Fibroblast of skin of left biceps (primary cell): ENCODE data around the gene TRPM1.

ENCODE experiments used
- DNase-seq, 2 experiments: peaks; one replicate each; pipeline ENCODE4 v3.0.0-alpha.2; 2013; ENCODE audit warnings: low read depth in 2 of 2

The TRPM1 gene

DNA sequence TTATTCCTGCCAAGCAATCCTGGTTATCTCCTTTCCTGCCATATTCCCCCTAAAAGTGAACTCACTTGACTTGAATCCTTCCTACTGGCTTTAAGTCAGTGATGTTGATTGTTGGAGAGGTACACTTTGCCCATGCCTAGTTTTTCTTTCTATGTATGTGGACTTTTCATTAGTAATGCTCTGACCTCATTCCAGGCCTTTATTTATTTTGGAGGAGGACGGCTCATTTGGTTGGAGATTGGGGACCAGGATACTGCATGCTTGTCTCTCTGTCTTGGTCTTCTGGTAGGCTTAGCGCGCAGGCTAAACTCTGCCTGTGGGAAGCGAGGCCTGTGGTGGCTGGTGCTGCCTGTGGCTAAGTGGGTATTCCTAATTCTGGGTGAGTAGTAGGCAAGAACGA, 81.0 kb downstream of the TRPM1 start:
- DNase-seq, result no peak

DNA sequence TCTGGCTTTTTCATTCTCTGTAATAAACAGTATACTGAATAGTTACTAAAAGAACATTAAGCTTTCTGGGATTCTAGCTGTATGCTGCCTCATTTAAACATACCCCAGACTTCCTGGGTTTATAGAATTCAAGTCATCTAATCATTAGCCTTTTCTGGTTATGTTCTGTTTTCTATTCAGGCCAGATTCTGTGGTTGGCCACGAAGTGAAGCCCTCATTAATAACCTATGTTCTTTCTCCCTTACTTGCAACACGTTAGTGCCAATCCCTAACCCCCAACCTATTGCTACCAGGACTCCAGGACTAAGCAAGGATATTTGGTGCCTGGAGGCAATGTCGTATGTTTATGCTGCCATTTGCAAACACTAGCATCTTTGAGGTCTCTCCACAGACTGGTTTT, 81.5 kb downstream of the TRPM1 start:
- no peak for DNase-seq

DNA sequence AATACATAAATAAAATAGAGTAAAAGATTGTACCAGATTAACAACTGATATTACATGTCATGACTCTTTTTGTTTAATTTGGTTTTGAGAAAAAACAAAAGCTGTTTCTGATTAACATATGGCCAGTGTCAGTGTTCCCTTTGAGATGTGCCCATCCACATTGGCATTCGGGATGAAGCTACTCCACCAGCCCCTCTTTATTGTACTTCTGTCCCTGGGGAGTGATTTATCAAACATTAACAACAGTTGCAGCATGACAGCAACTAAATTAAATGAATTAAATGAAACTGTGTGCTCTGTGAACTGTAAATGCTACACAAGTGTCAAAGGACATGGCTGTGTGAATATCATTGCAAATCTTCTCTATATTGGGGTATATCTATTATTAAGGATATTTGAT, 84.2 kb downstream of the TRPM1 start:
- no peak for DNase-seq

DNA sequence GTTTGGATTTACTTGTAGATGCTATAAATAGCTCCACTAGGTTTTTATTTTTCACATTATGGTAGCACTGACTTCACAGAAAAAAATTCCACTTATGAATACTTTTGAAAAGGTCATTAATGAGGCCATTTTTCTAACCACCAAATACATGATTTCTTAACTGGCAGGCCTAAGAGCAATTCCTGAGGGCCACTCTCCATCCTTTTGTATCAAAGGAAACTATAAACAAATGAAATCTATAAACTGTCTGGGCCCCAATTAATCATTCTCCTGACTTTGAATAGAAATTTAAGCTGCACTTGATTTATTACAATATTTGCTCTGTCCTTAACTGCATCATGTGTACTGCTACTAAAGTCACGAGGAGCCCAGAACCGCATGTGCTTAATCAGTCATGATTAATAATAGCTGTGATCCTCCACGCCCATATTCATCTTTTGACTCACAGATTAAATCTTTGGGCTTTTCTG, 85.0 kb downstream of the TRPM1 start:
- peak; percentile 73 to 81 for DNase-seq

DNA sequence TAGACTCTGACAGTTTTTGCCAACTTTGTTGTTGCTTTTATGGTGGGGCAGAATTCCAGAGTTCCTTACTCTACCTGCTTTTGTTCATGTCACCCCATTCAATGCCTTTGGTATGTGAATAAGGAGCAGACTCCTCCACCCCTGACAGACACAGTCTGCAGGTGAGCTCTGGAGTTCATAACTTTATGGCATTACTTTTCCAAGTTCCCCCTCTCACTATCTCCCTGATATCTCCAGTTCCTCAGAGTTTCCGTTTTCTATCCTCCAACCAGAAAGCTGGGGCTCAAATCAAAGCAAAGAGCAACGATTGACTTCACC, 87.0 kb downstream of the TRPM1 start:
- no peak for DNase-seq

DNA sequence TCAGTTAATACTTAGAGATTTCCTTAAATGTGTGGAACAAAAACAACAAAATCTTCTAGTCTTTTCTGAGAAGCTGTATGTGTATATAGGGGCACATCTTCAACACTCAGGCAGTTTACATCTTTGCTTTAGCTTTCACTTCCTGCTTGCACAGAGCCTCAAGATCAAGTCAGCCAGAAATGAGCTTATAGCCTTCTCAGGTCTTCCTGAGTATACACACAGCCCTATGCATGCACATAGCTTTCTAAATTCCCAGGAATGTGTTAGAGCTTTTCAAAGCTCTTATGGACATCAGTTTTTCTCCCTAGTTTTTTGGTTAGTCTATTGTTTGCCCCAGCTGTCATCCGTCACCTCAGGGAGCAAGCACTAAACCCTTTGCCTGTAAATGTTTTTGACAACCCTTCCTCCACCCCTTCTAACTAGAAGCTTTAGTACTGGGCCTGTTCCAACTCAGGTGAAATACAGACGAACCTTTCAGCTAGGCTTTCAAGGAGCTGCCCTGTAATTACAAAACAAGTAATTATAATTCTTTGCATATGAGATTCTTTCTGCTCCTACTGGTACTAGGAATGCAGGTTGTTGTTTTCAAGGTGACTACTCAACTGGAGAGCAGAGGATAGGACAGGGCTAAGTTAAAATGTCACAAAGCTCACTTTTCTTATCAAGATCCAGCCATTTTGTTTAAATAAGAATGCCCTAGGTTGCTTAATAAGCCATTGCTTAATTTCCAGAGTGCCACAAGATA, 87.5 kb downstream of the TRPM1 start:
- no peak for DNase-seq

DNA sequence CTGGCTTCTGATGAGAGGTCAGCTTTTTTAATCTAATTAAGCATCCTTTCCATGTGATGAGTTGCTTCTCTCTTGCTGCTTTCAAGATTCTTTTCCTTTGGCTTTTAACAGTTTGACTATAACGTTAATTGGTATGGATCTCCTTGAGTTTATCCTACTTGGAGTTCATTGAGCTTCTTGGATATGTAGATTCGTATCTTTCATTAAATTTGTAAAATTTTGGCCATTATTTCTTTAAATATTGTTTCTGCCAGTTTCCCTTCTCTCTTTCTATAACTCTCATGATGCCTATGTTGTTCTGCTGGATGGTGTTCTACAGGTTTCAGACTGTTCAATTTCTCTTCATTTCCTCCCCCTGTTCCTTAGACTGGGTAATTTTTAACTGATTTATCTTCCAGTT, 89.1 kb downstream of the TRPM1 start:
- no peak for DNase-seq

DNA sequence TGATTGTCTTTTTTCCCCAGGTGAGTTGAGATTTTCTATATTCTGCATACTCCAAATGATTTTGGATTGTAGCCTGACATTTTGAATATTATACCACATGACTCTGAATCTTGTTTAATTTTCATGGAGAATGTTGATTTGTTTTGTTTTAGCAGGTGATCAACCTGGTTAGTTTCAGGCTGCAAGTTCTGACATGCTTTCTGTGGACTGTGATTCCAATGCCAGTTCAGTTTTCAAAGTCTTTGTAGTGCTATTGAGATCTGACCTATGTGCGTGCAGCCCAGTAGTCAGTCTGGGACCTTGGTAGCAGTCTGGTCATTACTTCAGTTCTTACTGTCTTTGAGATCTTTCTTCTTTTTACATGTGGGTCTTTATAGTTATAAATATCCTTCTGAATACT, 91.5 kb downstream of the TRPM1 start:
- no peak for DNase-seq

DNA sequence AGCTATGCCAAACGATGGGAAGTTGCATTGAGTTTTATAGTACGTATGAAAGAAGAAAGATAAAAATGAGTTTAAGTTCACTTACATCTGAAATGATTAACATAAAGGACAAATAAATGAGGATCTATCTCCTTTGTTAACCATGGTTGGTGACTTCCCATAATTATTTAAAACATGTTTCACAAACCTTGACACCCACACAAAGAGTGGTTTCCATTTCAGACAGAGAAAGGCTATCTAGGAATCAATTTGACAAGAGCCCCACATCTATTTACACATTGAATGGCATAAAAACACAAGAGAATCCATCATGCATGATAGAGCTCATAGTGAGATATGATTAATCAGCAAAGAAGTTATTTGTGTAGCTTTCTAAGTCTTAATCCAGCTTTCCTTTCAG, 95.9 kb downstream of the TRPM1 start:
- no peak for DNase-seq

DNA sequence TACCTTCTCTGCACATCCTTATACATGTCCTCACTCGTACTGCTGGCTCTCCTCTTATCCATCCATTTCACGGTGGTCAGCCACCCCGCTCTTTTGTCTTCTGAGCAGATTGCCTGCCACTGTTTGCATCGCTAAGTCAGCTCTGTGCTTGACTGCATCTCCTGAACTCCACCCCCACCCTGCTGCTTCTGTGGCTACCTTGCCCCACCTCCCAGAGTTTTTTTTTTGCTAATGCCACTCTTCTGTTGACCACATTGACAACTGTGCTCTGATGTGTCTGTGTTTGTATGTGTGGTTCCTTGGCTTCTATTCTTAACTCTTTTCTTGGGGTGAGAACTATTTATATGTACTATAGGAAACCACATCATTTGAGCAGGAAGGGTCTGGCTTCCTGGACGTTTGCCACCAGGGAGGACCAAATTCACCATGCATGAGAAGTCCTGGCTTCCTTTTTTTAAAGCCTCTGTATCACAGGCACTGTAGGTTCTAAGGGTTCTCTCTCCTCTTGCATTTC, 97.2 kb downstream of the TRPM1 start:
- DNase-seq, result no peak

DNA sequence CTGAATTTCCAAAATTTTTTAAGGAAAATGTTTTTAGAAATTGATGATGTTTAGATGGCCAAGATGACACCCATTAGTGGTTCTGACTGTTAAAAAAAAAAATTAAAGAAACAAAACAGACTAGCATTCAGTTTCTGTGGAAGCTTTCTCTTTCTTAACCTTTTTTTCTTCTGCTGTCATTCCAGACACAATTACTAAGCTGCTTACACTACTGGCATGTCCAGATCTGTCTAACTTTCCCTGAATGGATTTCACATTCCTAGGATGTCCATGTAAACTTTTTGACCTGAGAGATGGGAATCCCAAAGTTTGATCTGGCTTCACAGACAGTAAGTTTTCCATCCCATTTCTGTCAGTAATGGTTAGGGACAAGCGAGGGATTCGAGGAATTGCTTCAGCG, 99.8 kb downstream of the TRPM1 start:
- no peak for DNase-seq

DNA sequence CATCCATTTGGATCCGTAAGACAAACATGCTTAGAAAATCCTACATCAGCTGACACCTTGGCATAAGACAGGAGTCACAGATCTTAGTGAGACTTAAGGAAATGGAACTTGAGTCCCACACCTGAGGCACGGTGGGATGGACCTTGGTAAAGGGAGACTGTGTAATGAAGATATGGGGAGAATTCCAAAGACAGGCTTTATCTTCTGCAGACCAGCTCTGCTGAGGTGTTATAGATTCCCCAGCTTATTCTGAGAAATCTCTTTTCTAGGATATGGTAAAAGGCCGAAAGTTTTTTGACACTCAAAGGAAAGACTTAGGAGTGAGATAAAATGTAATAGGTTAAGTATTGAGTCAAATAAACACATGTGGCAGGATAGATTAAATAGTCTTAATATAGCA, 101.8 kb downstream of the TRPM1 start:
- DNase-seq, result no peak

DNA sequence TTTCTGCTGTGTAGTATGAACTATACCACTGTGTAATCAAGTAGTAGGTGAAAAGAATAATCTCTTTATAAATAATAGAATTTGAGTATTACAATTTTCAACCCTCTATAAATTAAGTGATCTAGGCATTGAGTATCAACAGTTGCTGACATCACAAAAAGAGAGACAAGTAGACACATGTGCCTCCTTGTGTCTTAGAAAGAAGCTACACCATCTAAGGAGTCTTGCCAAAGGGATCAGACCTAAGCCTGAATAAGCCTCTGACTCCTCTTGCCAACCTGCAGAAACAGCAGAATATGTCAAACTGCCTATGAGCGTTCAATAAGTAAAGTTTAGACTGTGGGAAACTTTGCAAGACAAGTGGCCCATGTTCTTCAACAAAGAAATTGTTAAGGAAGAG, 104.3 kb downstream of the TRPM1 start:
- no peak for DNase-seq

DNA sequence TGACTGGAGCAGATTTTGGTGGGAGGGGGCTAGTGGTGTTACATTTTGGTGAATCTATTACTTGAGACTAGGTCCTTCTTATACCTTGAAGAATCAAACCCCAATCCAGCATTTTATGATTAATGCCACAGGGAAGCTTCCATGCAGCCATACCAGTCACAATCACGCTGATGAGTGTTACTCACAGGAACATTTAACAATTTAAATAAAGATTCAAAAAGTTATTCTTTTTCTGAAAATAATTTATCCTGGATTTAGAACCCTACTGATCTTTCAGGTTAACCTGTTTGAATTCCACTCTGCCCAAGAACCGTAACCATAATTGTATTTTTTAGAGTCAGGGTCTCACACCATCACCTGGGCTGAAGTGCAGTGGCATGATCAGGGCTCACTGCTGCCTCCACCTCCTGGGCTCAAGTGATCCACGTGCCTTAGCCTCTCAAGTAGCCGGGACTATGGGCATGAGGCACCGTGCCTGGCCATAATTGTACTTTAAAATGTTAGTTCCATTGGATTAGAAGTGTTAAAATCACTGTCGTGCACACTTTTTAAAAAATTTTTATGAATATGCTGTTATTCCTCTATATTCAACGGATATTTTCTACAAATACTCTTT, 109.2 kb downstream of the TRPM1 start:
- no peak for DNase-seq

DNA sequence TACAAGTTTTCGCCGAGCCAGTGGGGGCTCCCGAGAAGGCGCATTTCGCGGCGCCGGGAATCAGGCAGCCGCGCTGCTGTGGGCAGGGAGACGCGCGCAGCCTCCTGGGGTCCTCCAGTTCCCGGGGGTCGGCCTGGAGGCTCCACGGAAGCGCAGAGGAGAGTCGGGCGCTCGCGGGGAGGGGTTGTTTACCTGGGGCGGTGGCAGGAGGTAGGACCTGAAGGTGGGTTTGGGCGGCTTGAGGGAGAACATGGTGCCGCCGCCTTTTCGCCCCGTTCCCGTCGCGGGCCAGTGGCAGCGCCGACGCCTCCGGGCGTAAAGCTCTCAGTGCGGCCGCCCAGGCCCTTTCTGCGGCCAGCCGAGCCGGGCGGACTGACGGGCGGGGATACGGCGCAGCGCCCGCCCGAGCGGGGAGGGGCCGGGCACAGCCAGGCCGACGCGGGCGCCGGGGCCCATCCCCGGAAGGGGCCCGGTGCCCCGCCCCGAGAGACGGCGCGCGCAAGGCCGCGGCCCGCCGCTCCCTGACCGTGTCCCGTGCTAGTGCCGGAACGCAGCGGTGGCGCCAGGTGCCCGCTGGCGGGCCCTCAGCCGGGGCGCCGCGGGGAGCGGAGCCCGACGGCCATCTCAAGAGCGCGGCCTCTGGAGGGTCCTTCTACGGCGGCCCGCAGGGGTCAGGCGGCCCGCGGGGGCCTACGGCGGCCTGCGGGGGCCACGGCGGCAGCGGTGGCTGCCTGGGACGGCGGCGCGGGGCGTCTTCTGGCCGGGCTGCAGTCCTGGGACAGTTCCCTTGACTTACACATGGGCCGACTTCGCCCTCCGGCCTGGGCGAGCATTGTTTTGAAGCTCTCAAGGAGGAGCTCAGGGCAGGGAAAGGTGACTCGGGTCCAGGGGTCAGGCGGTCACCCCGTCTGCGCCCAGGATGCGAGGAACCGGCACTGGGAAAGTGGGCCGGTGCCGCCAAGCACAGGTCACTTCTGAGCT, 110.0 kb downstream of the TRPM1 start, which contains the start of gene MTMR10:
Gene MTMR10, minus strand, starts transcription at position 374 of the 981 bp plus-strand sequence. Its CDS starts 122 bp downstream, at position 252.
- peak; percentile 33 to 49 for DNase-seq

DNA sequence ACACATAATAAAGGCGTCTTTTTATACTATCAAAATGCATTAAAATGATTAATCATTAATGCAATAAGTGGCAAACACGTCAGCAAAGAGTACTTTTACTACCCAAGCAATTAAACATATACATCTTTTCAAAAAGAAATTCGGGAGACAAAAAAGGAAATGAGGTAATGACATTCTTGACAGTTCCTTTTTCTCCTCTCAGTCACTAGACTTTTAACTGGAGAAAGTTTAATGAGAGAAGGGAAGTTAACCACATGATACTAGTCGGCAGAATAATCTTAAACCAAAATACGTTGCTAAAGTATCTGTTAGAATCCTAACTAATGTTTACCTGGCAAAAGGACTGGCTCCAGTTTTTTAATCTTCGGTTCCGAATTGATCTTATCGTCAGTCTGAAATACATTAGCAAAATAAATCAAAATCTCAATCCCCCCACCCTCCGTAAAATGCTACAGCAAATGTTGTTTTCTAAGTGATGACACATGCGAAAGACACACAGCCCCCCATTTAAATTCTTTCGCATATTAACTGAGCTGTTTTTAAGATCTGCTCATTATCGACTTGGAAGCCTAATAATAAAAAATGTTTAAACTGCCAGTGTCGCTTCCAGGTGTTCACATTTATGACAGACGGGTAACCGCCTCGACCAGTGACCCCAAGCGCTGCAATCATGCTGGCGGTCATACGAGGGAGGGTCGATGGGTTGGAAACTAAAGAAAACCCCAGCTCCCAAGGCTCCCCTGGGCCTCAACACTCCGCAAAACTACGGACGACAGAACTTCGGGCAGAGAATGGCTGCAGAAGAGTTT, 110.9 kb downstream of the TRPM1 start:
- no peak for DNase-seq

DNA sequence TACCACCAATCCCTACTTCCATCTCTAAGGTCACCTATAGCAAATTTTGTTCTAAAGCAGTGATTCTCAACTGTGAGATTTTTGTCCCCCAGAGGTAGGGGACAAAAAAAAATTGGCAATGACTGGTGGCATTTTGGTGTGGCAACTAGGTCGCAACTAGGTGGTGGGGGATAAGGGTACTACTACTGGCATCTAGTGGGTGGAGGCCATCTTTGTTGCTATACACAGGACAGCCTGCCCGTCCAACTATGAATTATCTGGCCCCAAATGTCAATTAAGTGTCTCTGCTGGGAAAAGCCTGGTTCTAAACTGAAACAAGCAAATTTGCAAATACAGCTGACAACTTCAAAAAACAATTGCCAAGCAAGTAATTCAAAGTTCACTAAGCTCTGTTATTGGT, 111.5 kb downstream of the TRPM1 start:
- DNase-seq, result no peak

DNA sequence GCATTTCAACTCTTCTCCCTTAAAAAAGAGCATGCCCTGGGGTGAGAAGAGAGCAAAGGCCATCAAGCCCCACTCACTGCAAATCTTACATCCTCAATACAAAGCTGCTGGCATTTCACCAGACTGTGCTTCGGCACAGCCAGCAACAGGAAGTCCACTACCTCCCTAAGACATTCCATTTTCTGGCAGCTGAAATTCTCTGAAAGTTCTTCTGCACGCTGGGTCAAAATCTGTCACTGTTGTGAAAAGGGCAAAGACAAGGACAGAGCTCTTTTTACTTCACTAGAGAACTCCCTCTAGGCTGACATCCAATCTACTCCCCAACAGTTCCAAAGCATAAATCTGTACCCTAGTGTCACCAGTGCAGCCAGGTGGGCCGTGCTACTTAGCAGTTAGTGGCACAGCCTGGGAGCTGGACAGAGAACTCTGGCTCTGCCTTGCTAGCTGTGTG, 116.4 kb downstream of the TRPM1 start:
- DNase-seq, result no peak

DNA sequence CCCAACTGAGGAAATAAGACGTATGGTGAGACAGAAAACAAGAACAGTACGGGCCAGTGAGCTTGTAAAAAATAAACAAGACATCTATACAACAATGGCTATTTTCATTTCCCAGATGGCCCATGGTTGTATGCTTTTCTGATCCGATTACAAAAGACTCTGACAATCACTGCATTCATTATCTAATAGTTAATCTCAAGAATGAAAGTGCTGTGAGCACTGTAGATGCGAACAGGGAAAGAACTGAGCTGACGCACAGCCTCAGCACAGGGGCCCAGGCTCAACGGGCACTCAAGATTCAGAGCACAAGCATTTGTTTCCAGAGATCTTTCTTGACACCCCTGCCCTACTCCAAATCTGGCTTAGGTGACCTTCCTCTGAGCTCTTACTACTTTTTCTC, 117.0 kb downstream of the TRPM1 start:
- DNase-seq, result no peak

DNA sequence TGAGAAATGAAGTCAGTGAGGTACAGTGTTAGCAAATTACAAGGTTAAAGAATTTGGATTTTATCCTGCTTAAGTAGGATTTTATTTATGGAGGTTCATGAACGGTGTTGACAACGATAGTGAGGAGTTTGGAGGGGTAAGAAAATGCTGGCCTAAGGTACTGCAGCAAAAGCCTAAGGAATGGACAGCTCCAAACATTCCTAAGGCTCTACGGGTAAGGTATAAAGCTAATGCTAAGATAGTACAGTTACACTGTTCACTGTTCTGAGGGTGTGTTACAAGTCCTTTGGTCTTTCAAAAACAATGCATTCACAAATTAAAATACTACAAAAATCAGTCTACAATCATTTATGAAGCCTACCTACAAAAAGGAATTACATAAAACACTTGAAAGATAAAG, 117.4 kb downstream of the TRPM1 start:
- DNase-seq, result no peak

DNA sequence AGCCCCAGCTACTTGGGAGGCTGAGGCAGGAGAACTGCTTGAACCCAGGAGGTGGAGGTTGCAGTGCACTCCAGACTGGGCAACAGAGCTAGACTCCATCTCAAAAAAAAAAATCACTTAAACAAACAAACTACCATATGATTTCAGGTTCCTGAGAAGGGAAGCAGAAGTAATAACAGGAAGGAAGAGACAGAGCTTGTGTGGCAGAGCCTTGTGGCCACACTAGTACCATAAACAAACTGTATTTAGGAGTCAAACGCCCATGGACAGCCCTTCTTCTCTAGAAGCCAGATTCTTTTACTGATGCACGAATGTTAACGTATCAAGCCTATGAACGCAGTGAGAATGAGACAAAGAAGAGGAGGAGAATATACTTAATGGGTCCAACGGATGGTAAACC, 122.1 kb downstream of the TRPM1 start:
- no peak for DNase-seq
